HG02571 (cell line): ENCODE data around the gene INSIG1.

ENCODE experiments used
- ATAC-seq: cut with Tn5 transposase; IDR thresholded peaks from one replicate; pipeline ENCODE4 v1.9.1; 2021; ENCODE audit warnings: mild to moderate bottlenecking, moderate library complexity; ENCODE audit not compliant: unreplicated experiment

INSIG1 gene

GRCh38 chr7:155299535-155300202, 2.0 kb downstream of the INSIG1 start:
- ATAC-seq: no peak

- no peak for ATAC-seq
Observed at GRCh38 chr7:155300641-155301452, 3.2 kb downstream of the INSIG1 start.

- ATAC-seq: no peak
Observed at GRCh38 chr7:155303039-155303593, 5.4 kb downstream of the INSIG1 start.

DNA sequence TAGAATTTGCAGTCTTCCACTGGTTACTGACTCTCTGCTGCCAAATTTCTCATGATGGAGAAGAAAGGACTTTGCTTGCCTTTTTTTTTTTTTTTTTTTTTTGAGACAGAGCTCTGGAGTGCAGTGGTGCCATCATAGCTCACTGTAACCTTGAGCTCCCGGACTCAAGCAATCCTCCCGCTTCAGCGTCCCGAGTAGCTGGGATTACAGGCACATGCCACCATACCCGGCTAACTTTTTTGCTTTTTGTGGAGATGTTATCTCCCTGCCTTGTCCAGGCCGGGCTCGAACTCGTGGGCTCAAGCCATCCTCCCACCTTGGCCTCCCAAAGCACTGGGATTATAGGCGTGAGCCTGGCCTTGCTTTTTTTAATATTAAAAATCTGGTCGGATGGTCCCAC, 6.2 kb downstream of the INSIG1 start:
- no peak for ATAC-seq

DNA sequence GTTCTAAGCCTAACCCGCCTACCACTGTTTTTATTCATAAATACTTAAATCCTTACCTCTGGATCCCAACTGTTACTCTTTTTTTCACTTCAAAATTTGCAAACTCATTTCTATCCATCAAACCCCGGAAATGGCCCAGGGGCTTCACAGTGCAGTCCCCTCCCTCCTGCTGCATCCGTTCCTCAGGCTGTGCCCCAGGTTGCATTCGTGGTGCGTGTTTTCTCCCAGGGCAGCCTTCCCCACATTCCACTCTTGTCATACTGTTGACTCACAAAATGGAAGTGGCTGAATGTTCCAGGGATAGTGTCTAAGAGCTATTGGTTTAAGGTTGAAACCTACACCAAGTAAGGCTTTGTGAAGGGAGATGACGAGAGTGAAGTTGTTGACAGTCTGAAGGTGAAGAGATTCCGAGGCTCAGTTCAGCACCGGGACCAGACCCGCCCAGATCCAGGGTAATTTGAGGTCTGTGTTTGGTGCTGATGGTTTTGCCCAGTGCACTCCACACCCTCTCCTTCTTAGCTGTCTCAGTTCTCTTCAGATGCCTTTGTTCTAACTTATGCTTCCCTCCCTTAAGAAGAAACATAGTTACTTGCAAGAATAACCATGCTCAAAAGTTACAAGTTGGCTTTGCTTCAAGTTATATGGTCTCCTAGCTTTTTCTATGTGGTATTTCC, 7.7 kb downstream of the INSIG1 start:
- no peak for ATAC-seq

DNA sequence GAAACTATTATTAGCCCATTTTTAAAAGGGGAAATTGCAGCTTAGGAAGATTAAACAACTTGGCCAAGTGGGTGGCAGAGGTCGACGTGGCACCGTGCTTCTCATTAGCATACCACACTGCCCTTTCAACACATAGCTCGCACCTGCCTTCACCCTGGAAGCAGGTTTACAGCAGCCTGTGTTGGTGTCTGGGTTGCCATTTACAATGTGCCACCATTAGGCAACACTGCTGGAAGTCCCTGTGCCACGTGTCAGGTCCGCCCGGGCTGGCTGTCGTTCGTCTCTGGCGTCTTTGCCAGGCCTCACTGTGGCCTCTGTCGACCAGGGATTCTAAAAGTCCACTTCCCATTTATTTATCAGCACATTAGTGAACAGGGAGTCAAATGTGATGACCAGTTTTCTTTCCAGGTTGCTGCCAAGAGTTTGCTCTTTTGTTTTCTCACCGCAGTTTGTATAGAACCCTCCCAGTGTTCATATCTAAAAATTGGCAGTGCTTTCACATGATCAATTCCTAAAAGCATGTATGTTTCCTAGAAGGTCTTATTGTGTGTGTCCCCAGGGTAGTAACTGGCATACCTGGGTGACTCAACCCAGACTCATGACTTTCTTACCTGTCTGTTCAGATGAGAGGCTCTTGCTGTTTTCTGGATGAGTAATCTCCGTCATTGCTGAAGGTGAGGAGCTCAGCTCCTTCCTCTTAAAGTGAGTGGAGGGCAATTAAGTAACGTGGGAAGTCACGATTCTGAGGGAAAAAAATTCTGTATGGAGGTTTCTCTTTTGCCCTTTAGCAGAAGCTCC, 9.2 kb downstream of the INSIG1 start:
- ATAC-seq: no peak

DNA sequence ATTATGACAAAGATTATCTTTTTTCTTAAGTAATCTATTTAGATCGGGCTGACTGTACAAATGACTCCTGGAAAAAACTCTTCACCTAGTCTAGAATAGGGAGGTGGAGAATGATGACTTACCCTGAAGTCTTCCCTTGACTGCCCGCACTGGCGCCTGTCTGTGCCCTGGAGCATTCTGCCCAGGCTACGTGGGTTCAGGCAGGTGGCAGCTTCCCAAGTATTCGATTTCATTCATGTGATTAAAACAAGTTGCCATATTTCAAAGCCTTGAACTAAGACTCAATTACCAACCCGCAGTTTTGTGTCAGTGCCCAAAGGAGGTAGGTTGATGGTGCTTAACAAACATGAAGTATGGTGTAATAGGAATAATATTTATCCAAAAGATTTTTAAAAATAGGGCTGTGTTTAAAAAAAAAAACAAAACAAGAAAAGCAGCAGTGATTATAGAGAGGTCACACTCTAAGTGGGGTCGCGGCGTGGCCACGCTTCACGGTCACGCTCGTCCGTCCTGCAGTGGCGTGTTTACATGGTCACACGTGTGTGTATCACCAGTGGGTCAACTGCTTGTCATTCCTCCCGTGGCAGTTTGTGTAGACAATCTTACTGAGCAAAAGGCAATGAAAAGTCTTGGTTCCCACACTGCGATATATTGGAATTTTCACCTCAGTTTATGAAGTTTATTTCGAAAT, 10.8 kb downstream of the INSIG1 start:
- ATAC-seq: no peak

DNA sequence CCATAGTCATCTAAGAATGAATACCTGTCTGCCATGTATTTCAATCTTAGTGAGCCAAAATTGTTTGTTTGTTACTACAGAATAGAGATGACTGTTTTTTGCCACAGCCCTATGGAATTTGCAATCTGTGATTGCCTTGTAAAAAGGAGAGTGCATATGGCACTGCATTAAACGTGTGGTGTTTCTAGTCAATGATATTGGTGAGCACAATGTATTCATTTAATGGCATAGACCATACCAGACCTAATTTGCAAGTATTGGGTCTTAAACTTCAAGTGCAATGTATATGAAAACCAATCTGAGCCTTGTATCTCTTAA, 11.3 kb downstream of the INSIG1 start:
- no peak for ATAC-seq

DNA sequence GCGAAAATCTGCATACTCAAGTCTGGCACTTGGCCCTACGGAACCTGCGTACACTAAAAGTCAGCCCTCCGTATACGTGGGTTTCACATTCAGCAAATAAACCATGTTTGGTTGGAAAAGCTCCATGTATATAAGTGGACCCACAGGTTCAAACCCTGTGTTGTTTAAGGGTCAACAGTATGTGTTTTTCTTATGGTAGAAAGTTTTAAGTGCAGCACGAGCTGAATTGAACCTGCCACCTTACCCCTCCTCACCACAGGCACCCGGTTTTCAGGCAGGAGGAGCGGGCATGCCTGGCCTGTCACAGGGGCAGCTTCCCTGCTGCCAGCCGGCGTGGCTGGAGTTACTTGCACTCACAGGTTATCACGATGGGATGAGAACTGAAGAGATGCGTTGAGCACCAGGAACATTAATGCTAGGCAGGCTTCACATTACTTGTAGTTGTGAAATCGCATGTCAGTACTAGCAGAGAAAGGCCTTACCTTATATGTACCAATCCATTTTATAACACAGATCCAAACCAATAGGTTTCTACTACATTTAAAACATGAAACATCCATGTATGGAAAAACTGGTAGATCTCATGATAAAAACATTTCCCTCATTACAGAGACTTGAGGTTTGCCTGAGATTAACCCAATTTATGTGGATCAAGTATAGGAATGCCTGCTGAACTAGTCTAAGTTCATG, 12.9 kb downstream of the INSIG1 start:
- ATAC-seq: no peak

- no peak for ATAC-seq
Observed at GRCh38 chr7:155311826-155312537, 14.3 kb downstream of the INSIG1 start.

- no peak for ATAC-seq
Observed at GRCh38 chr7:155312633-155313032, 15.0 kb downstream of the INSIG1 start.

GRCh38 chr7:155313096-155313495, 15.4 kb downstream of the INSIG1 start:
- no peak for ATAC-seq

DNA sequence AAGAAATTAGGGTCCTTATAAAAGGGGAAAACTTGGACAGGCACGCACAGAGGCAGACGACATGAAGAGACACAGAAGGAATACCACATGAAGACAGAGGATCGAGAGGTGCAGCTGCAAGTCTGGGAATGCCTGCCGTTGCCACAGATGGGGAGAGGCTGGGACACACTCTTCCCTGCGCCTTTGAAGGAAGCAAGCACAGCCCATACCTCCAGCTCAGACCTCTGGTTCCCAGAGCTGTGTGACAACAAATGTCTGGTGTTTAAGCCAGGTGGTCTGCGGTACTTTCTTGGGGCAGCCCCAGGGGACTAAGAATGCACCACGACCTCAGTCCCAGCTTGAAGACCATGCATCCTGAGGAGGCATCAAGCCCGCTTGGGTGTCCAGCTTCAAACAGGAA, 18.3 kb downstream of the INSIG1 start:
- ATAC-seq: no peak

GRCh38 chr7:155316427-155317113, 18.9 kb downstream of the INSIG1 start:
- ATAC-seq: no peak

- ATAC-seq: no peak
Observed at GRCh38 chr7:155317114-155317434, 19.4 kb downstream of the INSIG1 start.

- ATAC-seq: no peak
Observed at GRCh38 chr7:155318245-155318644, 20.6 kb downstream of the INSIG1 start.

DNA sequence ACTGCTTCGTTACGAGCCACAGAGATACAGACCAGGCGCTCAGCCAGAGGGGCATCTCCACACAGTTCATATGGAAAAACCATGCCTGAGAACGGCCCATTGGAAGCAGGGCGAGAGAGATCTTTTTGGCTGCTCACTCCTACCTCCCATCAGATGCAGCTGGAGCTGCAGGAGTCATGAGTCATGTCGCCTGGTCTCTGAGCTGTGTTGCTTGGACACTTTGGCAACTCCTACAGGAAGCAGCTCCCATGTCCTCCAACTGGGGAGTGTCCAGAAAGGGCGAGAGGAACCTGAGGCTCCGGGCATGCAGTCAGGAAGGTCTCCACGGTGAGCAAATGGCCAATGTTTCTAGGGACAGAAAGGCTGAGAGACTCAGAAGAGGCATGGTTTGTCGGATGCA, 24.9 kb downstream of the INSIG1 start:
- ATAC-seq: no peak

DNA sequence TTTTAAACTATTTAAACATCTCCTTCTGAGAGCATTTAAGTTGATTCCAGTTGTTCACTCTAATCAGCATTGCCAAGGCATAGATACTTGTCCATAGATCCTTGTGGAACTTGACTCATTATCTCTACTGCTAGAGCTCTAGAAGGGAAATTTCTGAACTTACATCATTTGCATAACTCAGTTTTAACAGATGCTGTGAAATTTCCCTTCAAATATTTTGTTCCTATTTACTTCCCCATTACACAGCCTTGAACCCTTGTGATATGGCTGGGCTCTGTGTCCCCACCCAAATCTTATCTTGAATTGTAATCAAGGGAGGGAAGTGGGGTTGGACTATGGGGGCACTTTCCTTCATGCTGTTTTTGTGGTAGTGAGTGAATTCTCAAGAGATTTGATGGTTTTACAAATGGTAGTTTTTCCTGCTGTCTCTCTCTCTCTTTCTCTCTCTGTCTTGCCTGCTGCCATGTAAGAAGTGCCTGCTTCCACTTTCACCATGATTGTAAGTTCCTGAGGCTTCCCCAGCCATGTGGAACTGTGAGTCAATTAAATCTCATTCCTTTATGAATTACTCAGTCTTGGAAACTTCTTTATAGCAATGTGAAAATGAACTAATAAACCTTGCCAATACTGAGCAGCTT, 25.4 kb downstream of the INSIG1 start:
- ATAC-seq: no peak
